ENCODE data around the gene GRIN3B.

GRIN3B gene

GRCh38 chr19:973726-974563 lies 26.3 kb upstream of the GRIN3B start:
- Histone ChIP-seq H3K36me3 (ENCODE audit: control insufficient read depth, low read length) (no peaks in the 10 kb centered on the region), H3K27ac (ENCODE audit: low read depth, low read length) (no peak overlapping the region), H3K79me2 (ENCODE audit: control insufficient read depth, low read length) (no peaks in the 10 kb centered on the region), H3K4me3 (ENCODE audit: low read length) (no peak overlapping the region), H3K9me3 (ENCODE audit: control insufficient read depth, insufficient read depth, low read length) (peaks cover 13% of the 10 kb centered on the region), H3F3A (ENCODE audit: control insufficient read depth, insufficient read depth) (no peaks in the 10 kb centered on the region), H3K4me1 (ENCODE audit: control insufficient read depth, low read length) (no peaks in the 10 kb centered on the region), H3K9me2 (replicated peaks; ENCODE audit: control insufficient read depth, low read length) (no peaks in the 10 kb centered on the region), H3K4me2 (ENCODE audit: low read length) (no peak overlapping the region), H4K20me1 (ENCODE audit: control insufficient read depth, insufficient read depth, low read depth, low read length) (no peaks in the 10 kb centered on the region), H3K27me3 (ENCODE audit: control insufficient read depth, low read length) (no peaks in the 10 kb centered on the region)
- TF ChIP-seq CTCF (IDR thresholded peaks at IDR 0.05; ENCODE audit: low read depth, low read length, poor library complexity, severe bottlenecking) (no peak), EZH2phosphoT487 (IDR thresholded peaks at IDR 0.05; ENCODE audit: borderline replicate concordance, low read length) (no peak)

- peaks cover 4% of the 10 kb centered on the region; the same call in 1 of the 2 replicates for H3K27me3 ChIP-seq (ENCODE audit: control insufficient read depth, low read length)
- no peak overlapping the region for H3K4me2 ChIP-seq (ENCODE audit: low read length)
- no peaks in the 10 kb centered on the region for H3F3A ChIP-seq (ENCODE audit: control insufficient read depth, insufficient read depth)
- H3K79me2 ChIP-seq (ENCODE audit: control insufficient read depth, low read length): no peaks in the 10 kb centered on the region
- H3K27ac ChIP-seq (ENCODE audit: low read depth, low read length): no peak overlapping the region
- no peaks in the 10 kb centered on the region for H3K4me1 ChIP-seq (ENCODE audit: control insufficient read depth, low read length)
- no peaks in the 10 kb centered on the region for H3K9me2 ChIP-seq (replicated peaks; ENCODE audit: control insufficient read depth, low read length)
- peaks cover 13% of the 10 kb centered on the region for H3K9me3 ChIP-seq (ENCODE audit: control insufficient read depth, insufficient read depth, low read length)
- no peak for TF ChIP-seq EZH2phosphoT487 (IDR thresholded peaks at IDR 0.05; ENCODE audit: borderline replicate concordance, low read length)
- TF ChIP-seq CTCF (IDR thresholded peaks at IDR 0.05; ENCODE audit: low read depth, low read length, poor library complexity, severe bottlenecking): no peak
- H4K20me1 ChIP-seq (ENCODE audit: control insufficient read depth, insufficient read depth, low read depth, low read length): no peaks in the 10 kb centered on the region
- H3K4me3 ChIP-seq (ENCODE audit: low read length): no peak overlapping the region
- no peaks in the 10 kb centered on the region for H3K36me3 ChIP-seq (ENCODE audit: control insufficient read depth, low read length)
Observed at GRCh38 chr19:974564-975257, 25.5 kb upstream of the GRIN3B start.

- Histone ChIP-seq H3K27ac (ENCODE audit: low read depth, low read length) (no peak overlapping the region), H3K4me2 (ENCODE audit: low read length) (no peak overlapping the region), H4K20me1 (ENCODE audit: control insufficient read depth, insufficient read depth, low read depth, low read length) (no peaks in the 10 kb centered on the region), H3K27me3 (ENCODE audit: control insufficient read depth, low read length) (peaks cover 13% of the 10 kb centered on the region), H3F3A (ENCODE audit: control insufficient read depth, insufficient read depth) (no peaks in the 10 kb centered on the region), H3K4me1 (ENCODE audit: control insufficient read depth, low read length) (no peaks in the 10 kb centered on the region), H3K4me3 (ENCODE audit: low read length) (no peak overlapping the region), H3K9me2 (replicated peaks; ENCODE audit: control insufficient read depth, low read length) (no peaks in the 10 kb centered on the region), H3K9me3 (ENCODE audit: control insufficient read depth, insufficient read depth, low read length) (peaks cover 4% of the 10 kb centered on the region), H3K36me3 (ENCODE audit: control insufficient read depth, low read length) (no peaks in the 10 kb centered on the region), H3K79me2 (ENCODE audit: control insufficient read depth, low read length) (no peaks in the 10 kb centered on the region)
- TF ChIP-seq CTCF (IDR thresholded peaks at IDR 0.05; ENCODE audit: low read depth, low read length, poor library complexity, severe bottlenecking) (no peak), EZH2phosphoT487 (IDR thresholded peaks at IDR 0.05; ENCODE audit: borderline replicate concordance, low read length) (no peak)
Observed at GRCh38 chr19:976476-976875, 23.7 kb upstream of the GRIN3B start.

All from DOHH2 (cell line).